Choroid plexus epithelial cell (primary cell): ENCODE data around the gene DAZAP1.

ENCODE experiments used
- DNase-seq: peaks from one replicate; pipeline ENCODE4 v3.0.0-alpha.2; 2010; ENCODE audit warnings: low read depth
- H3K4me3 ChIP-seq: 2 replicates; pipeline ENCODE4 v1.5.1; 2011; ENCODE audit warnings: low read depth, mild to moderate bottlenecking, control low read depth, low read length, moderate library complexity
- TF ChIP-seq, protein P1 (sequence below): conservative IDR thresholded peaks from 2 replicates; pipeline ENCODE4 v1.5.1; 2011; ENCODE audit warnings: low read depth, mild to moderate bottlenecking, control low read depth, inconsistent platforms, low read length, moderate library complexity

The DAZAP1 gene

DNA sequence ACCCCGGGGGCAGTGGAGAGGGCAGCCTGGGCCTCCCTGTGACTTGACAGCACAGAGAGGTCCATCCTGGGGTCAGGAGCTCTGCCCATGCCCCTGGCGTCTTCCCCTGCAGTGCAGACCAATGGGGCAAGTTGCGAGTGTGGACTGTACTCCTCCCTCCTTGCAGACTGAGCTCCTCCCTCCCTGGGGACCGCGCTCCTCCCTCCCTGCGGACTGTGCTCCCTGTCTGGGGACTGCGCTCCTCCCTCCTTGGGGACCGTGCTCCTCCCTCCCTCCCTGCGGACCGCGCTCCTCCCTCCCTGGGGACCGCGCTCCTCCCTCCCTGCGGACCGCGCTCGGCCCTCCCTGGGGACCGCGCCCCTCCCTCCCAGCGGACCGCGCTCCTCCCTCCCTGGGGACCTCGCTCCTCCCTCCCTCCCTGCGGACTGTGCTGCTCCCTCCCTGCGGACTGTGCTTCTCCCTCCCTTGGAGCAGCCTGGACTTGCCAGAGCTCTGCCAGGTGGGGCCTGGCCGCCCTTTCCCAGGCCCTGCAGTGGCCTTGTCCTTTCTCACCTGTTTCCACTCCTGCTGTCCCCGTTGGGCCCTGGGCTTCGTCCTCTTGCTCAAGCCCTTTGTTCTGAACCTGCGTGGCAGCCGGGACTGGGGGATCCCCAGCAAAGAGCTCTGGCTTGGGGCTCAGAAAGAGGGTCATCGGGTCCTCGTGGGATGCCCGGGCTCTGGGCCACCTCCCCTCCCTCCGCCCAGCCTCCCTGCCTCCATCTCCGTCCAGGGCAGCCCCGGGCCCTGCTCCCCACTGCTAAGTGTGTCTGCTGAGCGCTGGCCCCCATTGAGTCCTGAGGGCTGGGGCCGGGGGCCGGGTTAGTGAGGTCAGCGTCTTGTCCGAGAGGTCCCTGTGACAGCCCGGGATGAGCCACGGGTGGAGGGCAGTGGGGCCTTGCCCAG lies 12.9 kb upstream of the DAZAP1 start:
- H3K4me3 ChIP-seq = no peak overlapping the region
- DNase-seq = no peak
- TF ChIP-seq, protein P1, sequence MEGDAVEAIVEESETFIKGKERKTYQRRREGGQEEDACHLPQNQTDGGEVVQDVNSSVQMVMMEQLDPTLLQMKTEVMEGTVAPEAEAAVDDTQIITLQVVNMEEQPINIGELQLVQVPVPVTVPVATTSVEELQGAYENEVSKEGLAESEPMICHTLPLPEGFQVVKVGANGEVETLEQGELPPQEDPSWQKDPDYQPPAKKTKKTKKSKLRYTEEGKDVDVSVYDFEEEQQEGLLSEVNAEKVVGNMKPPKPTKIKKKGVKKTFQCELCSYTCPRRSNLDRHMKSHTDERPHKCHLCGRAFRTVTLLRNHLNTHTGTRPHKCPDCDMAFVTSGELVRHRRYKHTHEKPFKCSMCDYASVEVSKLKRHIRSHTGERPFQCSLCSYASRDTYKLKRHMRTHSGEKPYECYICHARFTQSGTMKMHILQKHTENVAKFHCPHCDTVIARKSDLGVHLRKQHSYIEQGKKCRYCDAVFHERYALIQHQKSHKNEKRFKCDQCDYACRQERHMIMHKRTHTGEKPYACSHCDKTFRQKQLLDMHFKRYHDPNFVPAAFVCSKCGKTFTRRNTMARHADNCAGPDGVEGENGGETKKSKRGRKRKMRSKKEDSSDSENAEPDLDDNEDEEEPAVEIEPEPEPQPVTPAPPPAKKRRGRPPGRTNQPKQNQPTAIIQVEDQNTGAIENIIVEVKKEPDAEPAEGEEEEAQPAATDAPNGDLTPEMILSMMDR = no peak

DNA sequence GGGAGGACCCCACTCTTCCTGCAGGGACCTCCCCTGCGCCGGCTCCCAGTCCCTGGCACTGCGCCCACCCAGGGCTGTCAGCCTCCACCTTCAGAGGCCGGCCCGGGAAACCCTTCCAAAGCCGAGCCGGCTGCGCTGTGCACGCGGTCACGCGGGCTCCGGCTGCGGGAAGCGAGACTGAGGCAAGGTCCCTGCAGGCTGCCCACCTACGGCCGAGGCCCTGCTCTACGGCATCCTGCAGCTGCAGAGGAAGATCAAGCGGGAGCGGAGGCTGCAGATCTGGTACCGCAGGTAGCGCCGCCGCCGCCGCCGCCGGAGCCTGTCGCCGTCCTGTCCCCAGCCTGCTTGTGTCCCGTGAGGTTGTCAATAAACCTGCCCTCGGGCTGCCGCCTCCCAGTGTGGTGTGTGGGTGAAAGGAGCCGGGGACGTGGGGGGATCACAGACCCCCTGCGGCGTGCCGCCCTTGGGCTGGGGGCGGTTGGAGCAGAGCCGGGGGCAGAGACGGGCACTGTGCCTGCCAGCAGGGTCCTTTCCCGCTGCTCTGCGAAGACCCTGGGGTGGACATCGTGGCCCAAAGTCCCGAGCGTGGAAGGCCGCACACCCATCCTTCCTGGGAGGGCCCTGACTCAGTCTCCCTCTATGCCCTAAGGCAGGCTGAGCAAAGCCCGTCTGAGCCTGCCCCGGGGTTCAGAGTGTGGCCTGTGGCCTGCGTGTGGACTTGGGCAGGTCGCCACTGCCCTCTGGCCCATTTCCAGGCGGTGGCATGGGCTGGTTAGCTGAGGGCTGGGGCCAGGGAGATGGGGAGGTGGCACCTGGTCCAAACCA lies 12.0 kb upstream of the DAZAP1 start:
- TF ChIP-seq, protein P1 = no peak
- H3K4me3 ChIP-seq = no peak overlapping the region
- no peak for DNase-seq

DNA sequence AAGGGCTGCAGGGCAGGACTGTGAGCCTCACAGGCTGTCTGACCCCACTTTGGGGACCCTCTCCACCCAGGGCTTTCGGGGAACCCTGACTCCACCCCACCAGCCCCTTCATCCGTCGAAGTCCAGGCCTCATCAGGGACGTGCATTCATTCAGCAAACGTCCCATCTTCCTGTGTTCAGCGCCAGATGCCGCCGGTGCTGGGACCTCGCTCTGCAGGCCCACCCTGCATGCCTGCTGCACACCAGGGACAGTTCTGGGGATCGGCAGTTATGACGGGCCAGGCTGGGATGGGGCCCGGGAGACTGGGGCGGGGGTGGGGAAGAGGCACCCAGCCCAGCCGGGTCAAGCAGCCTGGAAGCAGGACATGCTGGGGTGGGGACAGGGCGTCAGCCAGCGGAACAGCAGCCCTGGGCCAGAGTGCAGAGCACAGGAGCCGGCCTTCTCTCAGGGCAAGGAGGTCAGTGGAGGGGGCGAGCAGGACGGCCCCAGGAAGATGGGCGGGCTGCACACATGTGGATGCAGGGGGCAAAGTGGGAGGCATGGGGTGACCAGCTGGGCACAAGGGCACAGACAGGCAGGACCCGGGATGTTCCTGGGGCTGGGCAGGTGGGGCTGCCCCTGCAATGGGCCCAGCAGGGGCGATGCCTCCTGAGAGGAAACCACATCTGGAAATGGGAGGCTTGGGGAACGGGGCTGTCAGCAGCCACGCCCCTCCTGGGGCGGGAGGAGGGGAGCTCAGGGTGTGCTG lies 11.2 kb upstream of the DAZAP1 start:
- no peak overlapping the region for H3K4me3 ChIP-seq
- TF ChIP-seq, protein P1 = no peak
- no peak for DNase-seq

DNA sequence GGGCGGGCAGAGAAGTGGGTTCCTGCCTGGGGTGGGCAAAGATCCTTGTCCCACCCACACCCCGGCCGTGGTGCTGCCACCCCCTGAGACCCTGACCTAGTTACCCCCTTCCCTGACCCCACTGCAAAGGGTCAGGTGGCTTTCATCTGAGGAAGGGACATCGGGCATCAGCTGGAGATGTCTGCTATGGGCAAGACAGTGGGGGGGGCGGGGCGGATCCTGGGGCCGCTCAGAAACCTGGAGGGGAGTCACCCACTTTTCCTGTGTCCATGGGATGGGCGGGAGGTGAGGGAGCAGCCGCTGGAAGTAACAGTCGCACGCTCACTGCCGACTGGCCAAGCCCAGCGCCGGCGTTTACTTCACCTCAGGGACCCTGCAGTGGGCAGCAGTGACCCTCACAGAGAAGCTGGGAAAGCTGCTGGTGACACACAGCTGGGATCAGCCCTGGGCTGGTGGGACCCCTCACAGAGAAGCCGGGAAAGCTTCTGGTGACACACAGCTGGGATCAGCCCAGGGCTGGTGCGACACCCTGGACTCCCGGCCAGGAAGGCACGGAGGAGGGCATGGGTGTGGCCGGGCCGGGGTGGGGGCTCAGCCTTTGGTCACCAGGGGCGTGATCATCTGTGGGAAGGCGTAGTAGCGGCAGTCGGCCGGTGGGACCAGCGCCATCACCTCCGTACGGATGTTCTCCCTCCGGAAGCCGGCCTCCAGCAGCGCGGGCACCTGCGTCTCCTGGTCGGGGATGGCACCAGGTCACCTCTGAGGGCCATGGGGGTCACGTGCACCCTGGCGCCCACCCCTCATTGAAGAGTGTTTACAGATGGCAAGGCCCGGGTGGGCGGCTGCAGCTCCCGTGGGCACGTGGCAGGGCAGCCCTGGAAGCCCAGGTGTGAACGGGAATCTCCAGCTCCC lies 10.4 kb upstream of the DAZAP1 start:
- no peak for DNase-seq
- TF ChIP-seq, protein P1 = no peak
- no peak overlapping the region for H3K4me3 ChIP-seq

DNA sequence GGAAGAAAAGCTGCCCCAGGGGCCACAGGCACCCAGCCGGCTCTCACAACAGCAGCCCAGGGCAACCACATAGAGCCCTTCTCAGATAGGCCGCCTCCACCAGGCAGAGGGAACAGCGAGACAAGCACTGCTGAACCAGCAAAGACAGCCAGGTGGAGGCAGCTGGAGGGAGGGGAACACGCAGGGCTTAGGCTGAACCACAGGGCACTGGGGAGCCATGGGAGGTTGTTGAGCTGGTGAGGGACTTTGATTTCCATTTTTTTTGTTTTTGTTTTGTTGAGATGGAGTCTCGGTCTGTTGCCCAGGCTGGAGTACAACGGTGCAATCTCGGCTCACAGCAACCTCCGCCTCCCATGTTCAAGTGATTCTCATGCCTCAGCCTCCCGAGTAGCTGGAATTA lies 9.5 kb upstream of the DAZAP1 start:
- H3K4me3 ChIP-seq = no peak overlapping the region
- no peak for DNase-seq
- TF ChIP-seq, protein P1 = no peak

DNA sequence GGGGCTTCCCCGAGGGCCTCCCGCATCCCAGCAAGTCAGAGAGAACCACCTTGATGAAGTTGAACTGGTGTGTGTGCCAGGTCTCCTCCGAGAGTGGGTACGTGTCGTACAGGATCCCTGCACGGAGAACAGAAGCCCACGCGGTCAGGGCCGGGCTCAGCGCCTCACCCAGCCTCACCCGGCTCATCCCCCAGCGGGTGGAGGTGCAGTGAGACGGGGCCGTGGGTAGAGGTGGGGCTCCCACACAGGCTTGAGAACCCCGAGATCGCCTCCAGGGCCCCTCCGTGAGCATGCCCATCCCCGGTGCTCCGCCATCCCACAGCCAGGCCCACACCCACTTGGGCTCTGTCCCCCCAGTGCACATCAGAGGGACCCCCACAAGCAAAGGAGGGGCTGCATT lies 8.3 kb upstream of the DAZAP1 start:
- TF ChIP-seq, protein P1 = no peak
- no peak overlapping the region for H3K4me3 ChIP-seq
- DNase-seq = no peak
